GM23338 (cell line): Measurements from ENCODE around the gene TMCO1.

Source experiments
- CTCF ChIP-seq, 2 experiments: fragments of 200-600 bp in 1 of 2; sonication (generic) in 1 of 2; conservative IDR thresholded peaks; 2 replicates each; pipeline versions ENCODE4 v1.5.1 to v1.6.1; 2016 to 2017; ENCODE audit warnings: antibody characterized with exemption in 2 of 2, low read depth in 2 of 2, mild to moderate bottlenecking in 2 of 2, moderate library complexity in 1 of 2
- EZH2 ChIP-seq: fragments of 200-600 bp; sonication (generic); IDR thresholded peaks from one replicate; pipeline ENCODE4 v1.8.0; 2017; ENCODE audit warnings: antibody characterized with exemption, mild to moderate bottlenecking, low read depth; ENCODE audit not compliant: unreplicated experiment
- NANOG ChIP-seq: IDR thresholded peaks from 2 replicates; pipeline ENCODE4 v1.6.1; 2016; ENCODE audit warnings: antibody characterized with exemption, borderline replicate concordance
- POLR2AphosphoS5 ChIP-seq: IDR thresholded peaks from 2 replicates; pipeline ENCODE4 v1.6.1; 2016; ENCODE audit warnings: antibody characterized with exemption, low read depth
- STAT1 ChIP-seq: IDR thresholded peaks from one replicate; pipeline ENCODE4 v1.6.1; 2016; ENCODE audit warnings: antibody characterized with exemption; ENCODE audit not compliant: unreplicated experiment

DNA sequence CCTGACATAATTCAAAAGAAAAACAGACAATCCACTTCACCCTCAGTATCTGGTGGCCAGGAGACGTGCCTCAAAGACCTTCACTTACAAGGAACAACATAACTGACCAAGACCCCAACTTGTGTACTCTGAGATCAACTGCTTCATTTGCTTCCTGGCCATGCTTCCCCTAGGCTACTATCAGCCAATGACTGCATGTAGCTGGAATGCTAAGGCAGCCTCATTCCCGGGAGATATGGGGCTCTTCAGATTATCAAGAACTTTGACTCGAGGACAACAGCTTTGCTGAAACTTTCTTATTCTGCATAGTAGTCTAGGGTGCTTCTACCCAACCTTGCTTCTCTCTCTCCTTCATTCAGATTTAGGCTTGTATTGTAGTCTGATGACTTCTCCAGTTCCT is 47.1 kb upstream of the TMCO1 start:
- TF ChIP-seq CTCF (conservative IDR thresholded peaks at IDR 0.05; ENCODE audit: low read depth in 2 of 2) (no peak), NANOG (no peak), POLR2AphosphoS5 (no peak), STAT1 (no peak), EZH2 (no peak)
